ENCODE results near the gene BOLA3.
A peak's percentile ranks its signal among the peaks of the same experiment; 100 is the strongest.
"Not testable (repeated sequence)": the region's sequence is repeated elsewhere in the genome, so short reads cannot be mapped to it uniquely, and the experiment has no call there.

BOLA3 gene

DNA sequence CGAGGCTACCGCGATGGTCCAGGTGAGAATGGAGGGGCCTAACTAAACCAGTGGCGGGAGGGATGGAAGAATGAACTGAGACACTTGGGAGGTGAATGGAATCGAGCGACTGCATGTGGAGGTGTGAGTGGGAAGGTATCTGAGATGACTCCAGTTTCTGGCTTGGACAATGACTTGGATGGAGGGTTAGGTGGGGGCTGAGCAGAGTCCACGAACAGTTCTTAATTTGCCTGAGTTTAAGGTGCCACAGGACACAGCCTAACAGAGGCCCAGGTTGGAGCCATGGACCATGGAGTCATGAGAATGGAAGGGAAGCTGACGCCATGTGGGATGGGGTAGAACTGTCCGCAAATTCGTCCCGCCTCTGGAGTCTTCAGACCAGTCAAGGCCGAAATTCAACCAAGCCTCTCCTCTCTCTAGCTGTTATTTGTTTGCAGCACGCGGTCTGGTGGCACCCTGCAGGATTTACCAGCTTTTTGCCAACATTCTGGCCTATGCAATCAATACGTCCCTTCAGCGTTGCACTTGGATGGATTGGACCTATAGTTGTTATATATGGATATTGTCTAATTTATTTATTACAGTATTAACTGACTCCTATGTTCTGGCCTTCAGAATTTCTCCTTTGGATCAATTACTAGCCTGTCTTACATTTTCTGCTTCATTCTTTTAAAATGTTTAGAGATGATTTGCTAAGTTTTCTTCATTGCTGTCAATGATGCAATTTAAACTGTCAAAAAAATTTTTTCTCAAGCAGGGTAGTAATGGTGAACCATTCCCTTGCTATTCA, 940 bp upstream of the BOLA3 start:
- no peak for DNase-seq

DNA sequence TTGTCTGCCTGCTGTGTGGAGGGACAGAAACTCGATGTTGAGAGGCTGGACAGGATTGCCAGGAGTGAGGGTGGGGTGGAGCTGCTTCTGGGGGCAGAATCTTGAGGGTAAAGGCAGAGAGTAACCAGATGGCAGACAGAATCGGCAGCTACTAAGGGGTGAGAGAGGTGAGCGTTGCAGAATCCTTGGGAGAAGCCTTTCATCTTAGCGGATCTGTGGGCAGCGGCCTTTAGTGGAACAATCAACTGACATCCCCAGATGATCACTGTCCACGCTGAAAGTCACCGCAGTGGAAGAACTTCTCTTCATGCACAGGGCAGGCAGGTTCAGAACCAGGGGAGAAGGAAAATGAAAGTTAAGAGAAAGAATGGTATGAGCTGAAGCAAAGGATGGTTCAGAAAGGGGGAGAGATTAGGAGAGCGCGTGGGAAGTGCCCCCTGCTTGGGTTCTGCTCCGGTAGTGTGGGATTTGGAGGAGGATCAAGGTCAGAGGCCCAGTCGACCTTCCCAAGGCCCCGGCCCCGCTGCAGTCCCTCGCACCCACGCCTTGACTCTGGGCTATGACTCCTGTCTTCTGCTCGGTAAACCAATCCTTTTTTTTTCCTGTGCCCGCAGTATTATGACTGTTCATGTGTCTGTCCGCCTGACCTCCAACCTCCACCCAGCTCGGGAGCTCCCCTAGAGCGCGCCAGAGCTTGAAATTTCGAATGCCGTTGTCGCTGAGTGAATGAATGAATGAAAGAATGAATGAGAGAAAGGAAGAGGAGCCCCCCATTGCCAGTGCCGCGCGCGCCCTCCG, 584 bp downstream of the BOLA3 start:
- DNase-seq, result no peak

DNA sequence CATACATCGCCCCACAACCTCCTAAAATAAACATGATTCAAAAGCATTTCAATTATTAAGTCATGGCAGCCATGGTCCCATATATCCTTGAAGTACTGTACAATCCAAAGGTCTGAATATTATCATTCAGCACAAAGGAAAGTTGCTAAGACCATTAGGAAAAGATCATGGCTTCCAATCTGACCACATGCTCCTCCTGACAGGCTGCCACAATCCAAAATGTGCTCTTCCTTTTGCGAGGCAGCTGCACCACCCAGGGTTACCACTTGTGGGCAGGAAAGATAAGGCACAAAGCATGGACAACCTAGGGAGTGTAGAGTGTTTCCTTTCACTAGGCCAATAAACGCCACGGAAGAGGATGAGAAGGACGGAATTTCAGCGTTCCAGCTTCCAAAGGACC, 5.4 kb downstream of the BOLA3 start:
- DNase-seq, result no peak

DNA sequence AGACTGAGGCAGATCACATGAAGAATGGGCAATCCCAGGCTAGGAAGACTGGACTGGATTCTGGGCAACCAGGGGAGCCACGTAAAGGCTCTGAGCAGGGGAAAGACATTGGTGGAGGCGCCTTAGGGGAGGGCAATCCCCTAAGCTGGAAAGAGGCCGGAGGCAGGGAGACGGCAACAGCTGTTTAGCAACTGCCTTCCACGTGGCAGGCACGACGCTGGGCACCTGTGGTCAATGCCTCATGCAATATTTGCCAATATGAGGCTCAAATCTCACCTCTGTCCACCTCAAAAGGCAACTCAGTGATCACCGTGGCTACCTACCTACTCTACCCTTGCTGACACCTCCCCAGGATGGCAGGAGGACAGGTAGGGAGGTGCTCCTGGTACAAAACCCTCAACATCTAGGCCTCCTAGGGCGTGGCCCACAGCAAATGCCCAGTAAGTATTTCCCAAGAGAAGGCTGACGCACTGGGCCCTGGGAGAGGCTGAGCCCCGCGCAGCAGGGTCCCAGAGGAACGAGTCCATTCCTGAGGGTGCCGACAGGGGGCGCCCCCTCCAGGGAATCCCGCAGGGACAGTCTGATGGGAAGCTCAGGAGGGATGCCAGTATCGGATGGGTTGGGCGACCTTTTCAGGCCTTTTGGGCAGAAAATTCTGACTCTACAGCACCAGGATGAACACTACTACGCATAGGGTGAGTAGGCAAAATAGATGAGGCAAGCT, 8.9 kb downstream of the BOLA3 start:
- no peak for DNase-seq

DNA sequence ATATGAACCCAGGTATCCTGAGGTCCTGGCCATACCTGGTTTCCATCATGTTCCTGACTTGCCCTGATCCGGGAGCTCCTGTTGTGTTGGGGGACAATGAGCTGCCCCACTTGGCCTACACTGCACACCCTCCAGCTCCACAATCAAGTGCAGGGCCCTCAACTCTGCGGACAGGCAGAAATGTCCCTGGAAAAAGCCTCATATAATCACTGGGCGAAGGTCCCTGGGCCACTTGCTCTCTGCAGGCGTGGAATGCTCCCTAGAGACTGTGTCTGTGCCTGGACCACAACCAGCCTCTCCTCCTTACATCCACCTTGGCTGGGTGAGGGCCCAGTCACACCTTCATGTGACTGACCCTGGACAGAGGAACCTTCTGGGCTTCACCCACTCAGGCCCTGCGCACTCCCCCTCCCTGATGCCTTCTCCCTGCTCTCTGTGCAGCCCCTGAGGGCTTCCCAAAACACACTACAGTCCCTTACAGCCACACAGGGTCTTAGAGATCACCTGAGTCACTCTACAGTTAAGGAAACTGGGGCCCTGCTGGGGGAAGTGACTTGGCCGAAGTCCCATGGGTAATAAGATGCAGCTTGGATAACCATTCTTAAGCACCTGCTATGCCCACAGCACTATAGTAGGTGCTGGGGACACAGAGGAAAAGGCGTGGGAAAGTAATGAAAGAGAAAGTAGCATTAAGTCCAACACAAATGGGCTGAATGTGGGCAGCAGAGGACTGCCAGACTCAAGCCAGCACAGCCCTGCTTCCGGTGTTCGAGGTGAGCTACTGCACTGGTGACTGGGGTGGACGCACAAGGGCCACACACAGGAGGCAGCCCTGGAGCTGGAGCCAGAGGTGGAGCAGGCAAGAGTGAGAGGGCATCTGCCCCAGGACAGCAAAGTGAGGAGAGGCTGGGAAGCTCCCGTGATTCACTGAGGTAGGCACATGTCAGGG, 9.8 kb downstream of the BOLA3 start:
- no peak for DNase-seq

DNA sequence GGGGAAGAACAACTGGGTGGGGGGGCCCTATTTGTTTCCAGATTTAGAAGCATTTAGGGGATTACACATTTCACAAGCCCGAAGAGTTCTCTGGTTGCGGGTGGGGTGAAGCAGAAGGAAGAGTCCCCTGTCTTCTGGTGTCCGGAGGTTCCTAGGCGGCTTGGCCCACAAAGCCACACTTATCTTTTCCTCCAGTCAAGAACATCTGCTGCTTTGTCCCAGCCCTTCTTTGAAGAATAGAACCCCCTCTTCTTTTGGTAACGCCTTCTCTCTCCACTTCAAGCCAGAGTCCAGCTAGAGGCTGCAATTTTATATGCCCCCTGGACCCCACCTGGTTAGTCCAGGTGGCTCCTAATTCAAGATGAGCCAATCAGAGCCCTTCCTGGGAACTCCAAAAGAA, 15.8 kb downstream of the BOLA3 start:
- no peak for DNase-seq

DNA sequence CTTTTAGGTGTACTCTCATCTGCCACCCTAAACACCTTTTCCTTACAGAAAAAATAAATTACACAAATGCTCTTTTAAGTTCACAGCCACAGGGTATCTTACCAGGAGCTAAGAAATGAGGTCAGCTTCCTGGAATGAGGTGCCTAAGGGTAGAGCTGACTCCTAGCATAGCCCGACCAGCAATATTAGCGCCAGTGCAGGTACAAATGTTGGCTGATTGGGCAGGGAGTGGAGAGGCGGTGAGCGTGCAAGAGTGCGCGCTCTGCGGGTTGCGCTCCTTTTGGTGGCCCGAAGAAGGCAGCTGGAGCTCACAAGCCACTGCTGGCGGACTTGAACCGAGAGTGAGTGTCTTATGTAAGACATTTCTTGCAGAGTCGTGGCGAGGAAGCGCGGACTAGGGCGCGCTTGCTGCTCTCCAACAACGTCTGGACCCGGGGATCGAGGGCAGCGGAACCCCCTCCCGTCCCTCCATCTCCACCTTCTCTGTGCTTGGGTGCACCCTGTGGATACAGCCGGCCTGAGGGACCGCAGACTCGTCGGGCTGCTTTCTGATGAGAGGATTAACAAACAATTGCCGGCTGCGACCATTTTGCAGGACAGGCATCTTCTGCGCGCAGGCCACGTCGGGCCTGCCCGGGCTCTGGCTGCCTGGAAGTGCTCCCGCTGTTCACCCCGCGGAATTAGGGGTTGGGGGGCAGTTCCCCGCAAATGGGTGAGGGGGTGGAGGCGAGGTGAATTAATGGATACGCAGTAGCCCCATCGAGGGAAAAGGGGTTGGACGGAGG, 17.3 kb downstream of the BOLA3 start:
- no peak for DNase-seq

DNA sequence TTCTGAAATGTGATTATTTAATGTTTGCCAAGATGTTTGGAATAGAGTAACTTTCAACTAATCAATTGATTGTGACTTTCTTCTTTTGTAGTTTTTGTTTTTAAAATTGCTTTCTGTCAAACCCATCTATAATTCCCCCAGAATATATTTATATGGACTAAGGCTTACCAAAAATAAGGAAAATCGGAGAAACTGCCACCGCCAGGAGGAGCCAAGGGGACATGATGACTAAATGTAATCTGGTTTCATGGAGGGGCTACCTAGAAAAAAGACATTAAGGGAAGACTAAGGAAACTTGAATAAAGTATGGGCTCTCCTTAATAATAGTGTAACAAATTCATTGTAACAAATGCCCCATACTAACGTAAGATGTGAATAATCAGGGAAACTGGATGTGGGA, 19.5 kb downstream of the BOLA3 start:
- no peak for DNase-seq

DNA sequence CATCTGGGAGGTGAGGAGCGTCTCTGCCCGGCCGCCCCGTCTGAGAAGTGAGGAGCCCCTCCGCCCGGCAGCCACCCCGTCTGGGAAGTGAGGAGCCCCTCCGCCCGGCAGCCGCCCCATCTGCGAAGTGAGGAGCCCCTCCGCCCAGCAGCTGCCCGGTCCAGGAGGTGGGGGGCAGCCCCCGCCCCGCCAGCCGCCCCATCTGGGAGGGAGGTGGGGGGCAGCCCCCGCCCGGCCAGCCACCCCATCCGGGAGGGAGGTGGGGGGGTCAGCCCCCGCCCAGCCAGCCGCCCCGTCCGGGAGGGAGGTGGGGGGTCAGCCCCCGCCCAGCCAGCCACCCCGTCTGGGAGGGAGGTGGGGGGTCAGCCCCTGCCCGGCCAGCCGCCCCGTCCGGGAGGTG, 23.8 kb downstream of the BOLA3 start:
- DNase-seq, result not testable (repeated sequence)

DNA sequence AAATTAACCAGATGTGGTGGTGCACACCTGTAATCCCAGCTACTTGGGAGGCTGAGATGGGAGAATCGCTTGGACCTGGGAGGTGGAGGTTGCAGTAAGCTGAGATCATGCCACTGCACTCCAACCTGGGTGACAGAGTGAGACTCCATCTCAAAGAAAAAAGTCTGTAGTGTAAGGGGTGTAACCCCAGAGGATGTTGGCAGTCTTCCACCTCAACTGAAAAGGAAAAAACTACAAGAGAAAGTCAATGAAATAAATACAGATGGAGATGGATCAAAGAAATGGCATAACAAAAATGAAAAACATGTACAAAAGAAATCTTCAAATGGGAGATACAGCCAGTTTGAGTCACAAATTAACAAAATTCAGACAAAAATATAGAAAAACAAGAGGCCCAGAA, 25.9 kb downstream of the BOLA3 start:
- DNase-seq, result not testable (repeated sequence)

DNA sequence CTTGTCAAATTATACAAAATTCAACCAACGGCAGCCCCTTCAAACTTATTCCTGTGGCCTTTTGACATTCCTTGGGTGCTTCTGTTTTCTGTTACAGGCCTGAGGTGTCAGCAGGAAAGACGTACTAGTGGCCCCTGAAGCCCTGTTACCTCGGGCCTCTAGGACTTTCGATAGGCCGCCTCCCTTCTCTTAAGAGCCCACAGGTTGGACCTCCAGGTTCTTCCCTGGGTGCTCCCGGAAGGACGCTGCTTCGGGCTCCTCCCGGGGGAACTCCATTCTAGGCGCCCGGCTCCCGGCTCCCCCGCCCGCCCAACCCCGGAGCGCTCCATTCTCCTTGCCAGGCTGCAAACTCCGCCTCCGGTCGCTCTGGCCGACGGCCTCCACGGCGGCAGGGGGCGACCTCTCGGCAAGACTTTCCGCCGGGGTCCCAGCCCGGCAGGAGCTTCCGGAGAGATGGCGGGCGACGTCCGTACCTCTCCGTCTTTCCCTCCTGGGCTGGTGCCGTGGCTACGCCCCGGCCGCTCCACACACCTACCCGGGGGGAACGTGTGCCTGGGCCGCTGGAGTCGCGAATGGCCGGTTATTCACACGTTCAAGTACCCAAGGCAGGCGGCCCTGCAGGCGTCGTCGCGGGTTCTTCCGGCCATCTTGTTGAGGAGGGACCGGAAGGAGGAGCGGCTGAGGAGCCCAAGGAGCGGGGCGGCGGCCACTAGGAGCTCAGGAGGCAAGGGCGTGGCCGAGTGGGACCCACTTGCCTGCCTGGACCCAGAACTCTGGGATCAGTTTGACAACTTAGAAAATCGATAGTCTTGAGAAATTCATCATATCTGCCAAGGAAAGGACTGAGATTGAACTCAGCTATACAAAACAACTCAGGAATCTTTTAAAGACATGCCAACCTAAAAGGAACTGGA, 27.5 kb downstream of the BOLA3 start:
- peak; percentile 77 for DNase-seq

DNA sequence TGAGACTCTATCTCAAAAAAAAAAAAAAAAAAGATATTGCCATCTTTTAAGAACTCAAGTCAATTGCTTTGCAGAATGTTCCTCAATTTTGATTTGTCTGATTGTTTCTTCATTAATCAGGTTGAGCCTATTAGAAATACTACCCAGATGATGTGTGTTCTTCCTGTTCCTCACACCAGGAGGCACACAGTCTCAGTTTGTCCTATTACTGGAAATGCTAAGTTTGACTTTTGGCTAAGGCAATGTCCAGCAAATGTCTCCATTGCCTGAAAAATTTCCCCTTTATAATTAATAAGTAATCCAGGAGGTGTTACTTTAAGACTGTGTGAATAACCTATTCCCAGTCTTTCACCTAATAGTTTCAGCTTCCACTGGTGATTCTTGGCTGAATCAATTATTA, 28.4 kb downstream of the BOLA3 start:
- no peak for DNase-seq

DNA sequence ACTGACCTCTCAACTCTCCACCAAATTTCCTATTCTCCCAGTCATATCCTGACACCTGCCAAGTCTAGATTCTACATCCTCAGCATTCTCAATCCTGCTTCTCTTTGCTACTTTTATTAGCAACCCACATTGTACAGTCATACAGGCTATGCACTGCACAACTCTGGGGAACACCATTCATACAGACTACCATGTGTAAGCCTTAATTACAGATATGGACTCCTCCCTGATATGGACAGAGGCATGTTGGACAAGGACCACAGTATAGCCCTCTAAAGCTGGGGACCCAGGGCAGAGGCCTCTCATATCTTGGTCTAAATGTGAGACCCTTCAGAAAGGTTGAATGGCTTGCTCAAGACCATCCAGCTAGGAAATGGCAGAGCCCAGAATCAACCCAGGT, 36.3 kb downstream of the BOLA3 start:
- DNase-seq, result no peak

DNA sequence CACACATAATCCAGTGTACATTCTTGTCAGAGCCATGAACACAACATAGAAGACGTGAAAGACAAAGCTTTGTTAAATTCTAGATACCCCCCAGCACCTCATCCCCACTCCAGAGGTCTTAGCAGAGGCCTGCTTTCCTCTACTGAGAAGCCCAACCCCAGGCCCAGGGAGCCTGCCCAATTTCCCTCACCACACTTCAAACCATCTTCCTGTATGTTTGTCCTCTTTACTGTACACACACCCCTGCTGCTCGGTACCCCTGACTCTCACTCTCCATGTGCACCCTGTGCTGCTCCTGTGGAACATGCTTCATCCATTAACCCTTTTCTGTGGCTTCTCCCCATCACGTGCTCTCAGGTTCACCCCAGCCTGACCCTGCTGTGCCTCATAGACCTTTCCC, 37.2 kb downstream of the BOLA3 start:
- no peak for DNase-seq

DNA sequence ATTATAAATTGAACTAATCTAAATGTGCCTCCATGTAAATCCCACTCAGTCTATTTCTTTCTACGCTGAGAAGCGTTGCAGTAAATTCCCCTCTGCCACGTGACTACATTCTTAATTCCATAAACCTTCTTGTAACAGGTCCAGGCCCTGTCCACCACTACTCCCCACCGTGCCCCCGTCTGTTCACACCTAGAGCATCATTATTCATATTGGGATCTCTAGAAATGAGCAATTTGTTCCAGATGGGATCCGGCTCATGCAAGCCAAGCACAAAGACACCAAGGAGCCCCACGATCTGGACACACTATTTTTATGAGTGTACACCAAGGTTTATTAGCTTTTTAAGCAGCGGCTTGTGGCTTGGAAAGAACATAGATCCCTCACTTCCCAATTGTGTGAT, 38.2 kb downstream of the BOLA3 start:
- DNase-seq, result no peak

DNA sequence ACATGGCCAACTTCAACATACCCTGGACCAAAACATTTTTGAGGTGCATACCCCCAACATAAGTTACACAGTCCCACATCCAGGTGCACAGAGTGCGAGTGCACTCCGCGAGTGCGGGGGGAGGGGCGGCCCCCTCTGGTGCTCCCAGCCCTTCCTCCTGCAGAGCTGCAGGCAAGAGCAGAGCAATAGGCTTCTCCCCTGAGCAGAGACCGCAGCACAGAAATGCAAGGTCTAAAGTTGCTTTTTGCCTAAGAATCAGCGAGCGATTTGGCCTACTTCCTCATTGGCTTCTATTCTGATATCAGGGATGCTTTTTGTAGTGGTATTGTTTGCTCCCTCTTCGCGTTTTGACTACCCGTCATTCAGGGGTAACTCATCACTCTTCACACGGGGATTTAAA, 40.6 kb downstream of the BOLA3 start:
- DNase-seq, result no peak

DNA sequence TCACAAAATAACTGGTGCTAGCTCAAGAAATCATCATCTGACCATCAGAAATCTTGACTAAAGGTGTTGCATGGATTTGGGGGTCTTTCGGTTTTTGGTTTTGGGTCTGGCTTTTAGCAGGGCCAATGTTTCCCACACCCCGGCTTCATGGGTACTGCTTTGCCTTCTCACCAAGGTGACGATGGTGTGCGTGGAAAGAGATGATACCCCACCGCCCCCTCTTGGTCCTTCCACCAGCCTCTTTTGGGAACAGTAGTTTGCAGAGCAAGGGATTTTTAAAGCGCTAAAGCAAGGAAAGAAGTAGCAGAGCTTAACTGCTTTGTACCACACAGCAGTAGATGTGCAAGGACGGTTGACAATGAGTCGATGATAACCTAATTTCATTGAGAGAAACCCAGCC, 42.3 kb downstream of the BOLA3 start:
- no peak for DNase-seq

DNA sequence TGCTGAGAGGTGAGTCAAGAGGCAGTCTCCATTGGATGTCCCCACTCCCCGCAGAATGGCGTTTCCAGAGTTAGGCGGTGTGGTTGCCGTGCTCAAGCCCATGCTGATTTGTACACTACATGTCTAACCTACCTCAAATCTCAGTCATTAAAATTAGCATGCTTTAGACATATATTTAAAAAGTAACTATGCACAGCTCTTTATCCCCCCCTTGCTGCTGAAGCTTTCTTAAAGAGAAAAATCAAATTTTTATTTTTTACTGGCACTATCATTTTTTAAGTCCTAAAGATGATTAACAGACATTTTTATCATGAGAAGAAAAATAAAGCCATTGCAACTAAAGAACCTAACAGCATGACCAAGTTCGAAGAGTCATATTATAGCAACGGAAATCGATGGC, 42.9 kb downstream of the BOLA3 start:
- no peak for DNase-seq

DNA sequence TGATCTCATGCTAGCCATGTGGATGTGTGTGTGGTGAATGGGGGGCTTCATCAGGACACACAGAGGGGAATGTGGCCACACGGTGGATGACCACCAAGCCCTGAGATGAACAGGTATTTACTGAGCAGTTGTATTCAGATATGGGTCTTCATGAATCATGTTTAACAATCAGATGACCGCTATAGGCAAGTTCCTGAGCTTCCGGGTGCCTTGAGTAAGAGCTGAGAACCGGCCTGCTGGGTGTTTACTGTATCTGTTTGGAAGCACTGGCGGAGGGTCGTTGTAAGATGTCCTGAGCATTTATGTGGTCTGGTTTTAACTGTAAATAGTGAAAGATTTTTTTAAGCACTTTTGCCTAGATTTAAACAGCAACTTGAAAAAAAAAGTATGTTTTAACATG, 43.9 kb downstream of the BOLA3 start:
- DNase-seq, result no peak

DNA sequence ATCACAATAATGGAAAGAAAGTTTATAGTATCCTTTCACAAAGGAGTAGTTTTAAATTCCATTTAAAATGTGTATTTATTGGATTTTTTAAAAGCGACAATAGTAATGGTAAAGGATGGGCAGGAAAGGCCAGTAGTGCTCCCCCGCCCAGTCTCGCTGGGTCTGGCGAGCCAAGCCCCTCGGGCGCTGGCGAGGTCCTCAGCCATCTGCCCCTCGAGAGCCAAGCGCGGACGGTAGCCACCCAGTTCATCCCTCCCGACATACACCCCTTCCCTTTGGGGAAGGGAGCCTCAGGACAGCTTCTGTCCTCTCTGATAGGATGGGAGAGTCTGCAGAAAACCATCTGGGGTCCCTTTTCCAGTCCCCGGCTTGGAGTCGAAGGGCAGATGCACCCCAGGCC, 45.2 kb downstream of the BOLA3 start:
- no peak for DNase-seq
